MG63 (cell line): ENCODE data around the gene MTHFD1. TPM values are rescaled to one million over a fixed set of nuclear protein-coding genes. Genes with fewer than 3 reads are reported as not detected.
A peak's percentile ranks its signal among the peaks of the same experiment; 100 is the strongest.

Experiments
- DNase-seq: peaks from one replicate; pipeline ENCODE4 v3.0.0-alpha.2; 2020
- H3K27me3 ChIP-seq: fragments of 250-450 bp; sonication (Bioruptor Pico); 2 replicates; pipeline ENCODE4 v1.5.1; 2020; ENCODE audit warnings: mild to moderate bottlenecking, moderate library complexity
- H3K36me3 ChIP-seq: fragments of 250-450 bp; sonication (Bioruptor Pico); 2 replicates; pipeline ENCODE4 v1.5.1; 2020; ENCODE audit warnings: mild to moderate bottlenecking, moderate library complexity
- H3K4me3 ChIP-seq: fragments of 250-450 bp; sonication (Bioruptor Pico); 2 replicates; pipeline ENCODE4 v1.5.1; 2020; ENCODE audit warnings: mild to moderate bottlenecking, moderate library complexity
- H3K9me3 ChIP-seq: fragments of 250-450 bp; sonication (Bioruptor Pico); 2 replicates; pipeline ENCODE4 v1.5.1; 2020; ENCODE audit warnings: mild to moderate bottlenecking, moderate library complexity
- total RNA-seq: library from RNA; depleted of rRNA; stranded (reverse); fragments of >200 nt; shearing (Covaris generic); gene quantifications from 2 replicates; pipeline ENCODE4 v1.2.3, GENCODE V29; 2014; ENCODE audit warnings: low replicate concordance

The MTHFD1 gene
- total RNA-seq, 1 experiment from 2014 or later: 23.1 TPM

GRCh38 chr14:64423987-64424386 is 35.8 kb downstream of the MTHFD1 start:
- no peaks in the 10 kb centered on the region for H3K9me3 ChIP-seq
- no peak overlapping the region for H3K4me3 ChIP-seq
- peak; percentile 24 for DNase-seq
- H3K36me3 ChIP-seq: peaks cover 29% of the 10 kb centered on the region
- no peaks in the 10 kb centered on the region for H3K27me3 ChIP-seq

GRCh38 chr14:64434528-64434927 is 46.4 kb downstream of the MTHFD1 start:
- Histone ChIP-seq H3K4me3 (no peak overlapping the region), H3K27me3 (no peaks in the 10 kb centered on the region), H3K9me3 (no peaks in the 10 kb centered on the region), H3K36me3 (peaks cover 54% of the 10 kb centered on the region)
- no peak for DNase-seq

- H3K27me3 ChIP-seq: no peaks in the 10 kb centered on the region
- peak; percentile 2 for DNase-seq
- H3K4me3 ChIP-seq: no peak overlapping the region
- peaks cover 53% of the 10 kb centered on the region for H3K36me3 ChIP-seq
- no peaks in the 10 kb centered on the region for H3K9me3 ChIP-seq
Measured at GRCh38 chr14:64438181-64438841, 50.2 kb downstream of the MTHFD1 start.

GRCh38 chr14:64439141-64439540 is 51.0 kb downstream of the MTHFD1 start:
- DNase-seq: no peak
- no peaks in the 10 kb centered on the region for H3K9me3 ChIP-seq
- H3K36me3 ChIP-seq: peaks cover 53% of the 10 kb centered on the region
- H3K4me3 ChIP-seq: no peak overlapping the region
- H3K27me3 ChIP-seq: no peaks in the 10 kb centered on the region

- no peak overlapping the region for H3K4me3 ChIP-seq
- peaks cover 56% of the 10 kb centered on the region for H3K36me3 ChIP-seq
- no peak for DNase-seq
- H3K27me3 ChIP-seq: no peaks in the 10 kb centered on the region
- no peaks in the 10 kb centered on the region for H3K9me3 ChIP-seq
Measured at GRCh38 chr14:64440494-64440893, 52.3 kb downstream of the MTHFD1 start.

- Histone ChIP-seq H3K36me3 (peaks cover 46% of the 10 kb centered on the region), H3K27me3 (no peaks in the 10 kb centered on the region), H3K4me3 (no peak overlapping the region), H3K9me3 (no peaks in the 10 kb centered on the region)
- DNase-seq: no peak
Measured at GRCh38 chr14:64442300-64442988, 54.3 kb downstream of the MTHFD1 start.

- H3K27me3 ChIP-seq: no peaks in the 10 kb centered on the region
- H3K9me3 ChIP-seq: no peaks in the 10 kb centered on the region
- H3K4me3 ChIP-seq: no peak overlapping the region
- peaks cover 37% of the 10 kb centered on the region for H3K36me3 ChIP-seq
- DNase-seq: no peak
Measured at GRCh38 chr14:64444140-64444539, 56.0 kb downstream of the MTHFD1 start.

- no peaks in the 10 kb centered on the region for H3K9me3 ChIP-seq
- no peak for DNase-seq
- no peak overlapping the region for H3K4me3 ChIP-seq
- H3K36me3 ChIP-seq: peaks cover 36% of the 10 kb centered on the region
- H3K27me3 ChIP-seq: no peaks in the 10 kb centered on the region
Measured at GRCh38 chr14:64444984-64445845, 57.1 kb downstream of the MTHFD1 start.

GRCh38 chr14:64447876-64448670 is 59.9 kb downstream of the MTHFD1 start:
- DNase-seq: no peak
- H3K4me3 ChIP-seq: no peak overlapping the region
- no peaks in the 10 kb centered on the region for H3K9me3 ChIP-seq
- peaks cover 17% of the 10 kb centered on the region for H3K36me3 ChIP-seq
- H3K27me3 ChIP-seq: no peaks in the 10 kb centered on the region

GRCh38 chr14:64450255-64450654 is 62.1 kb downstream of the MTHFD1 start:
- Histone ChIP-seq H3K9me3 (no peaks in the 10 kb centered on the region), H3K36me3 (peaks cover 14% of the 10 kb centered on the region), H3K27me3 (no peaks in the 10 kb centered on the region), H3K4me3 (no peak overlapping the region)
- no peak for DNase-seq

GRCh38 chr14:64454671-64455070 is 66.5 kb downstream of the MTHFD1 start:
- no peak for DNase-seq
- H3K27me3 ChIP-seq: no peaks in the 10 kb centered on the region
- peaks cover 13% of the 10 kb centered on the region for H3K36me3 ChIP-seq
- no peaks in the 10 kb centered on the region for H3K9me3 ChIP-seq
- H3K4me3 ChIP-seq: no peak overlapping the region

GRCh38 chr14:64459405-64460136 is 71.4 kb downstream of the MTHFD1 start:
- Histone ChIP-seq H3K4me3 (no peak overlapping the region), H3K9me3 (no peaks in the 10 kb centered on the region), H3K27me3 (no peaks in the 10 kb centered on the region), H3K36me3 (peaks cover 13% of the 10 kb centered on the region)
- no peak for DNase-seq

GRCh38 chr14:64461221-64461620 is 73.1 kb downstream of the MTHFD1 start:
- no peaks in the 10 kb centered on the region for H3K27me3 ChIP-seq
- H3K36me3 ChIP-seq: peaks cover 6% of the 10 kb centered on the region
- DNase-seq: no peak
- no peaks in the 10 kb centered on the region for H3K9me3 ChIP-seq
- H3K4me3 ChIP-seq: no peak overlapping the region

- DNase-seq: no peak
- Histone ChIP-seq H3K4me3 (no peak overlapping the region), H3K36me3 (peaks cover 6% of the 10 kb centered on the region), H3K27me3 (no peaks in the 10 kb centered on the region), H3K9me3 (no peaks in the 10 kb centered on the region)
Measured at GRCh38 chr14:64463195-64463594, 75.0 kb downstream of the MTHFD1 start.

GRCh38 chr14:64463873-64464272 is 75.7 kb downstream of the MTHFD1 start:
- H3K36me3 ChIP-seq: peaks cover 6% of the 10 kb centered on the region; the same call in 1 of the 2 replicates
- H3K4me3 ChIP-seq: no peak overlapping the region
- DNase-seq: no peak
- H3K9me3 ChIP-seq: no peaks in the 10 kb centered on the region
- H3K27me3 ChIP-seq: no peaks in the 10 kb centered on the region

GRCh38 chr14:64464651-64465050 is 76.5 kb downstream of the MTHFD1 start:
- no peak for DNase-seq
- H3K4me3 ChIP-seq: peak overlapping the region; percentile 42
- H3K27me3 ChIP-seq: no peaks in the 10 kb centered on the region
- no peaks in the 10 kb centered on the region for H3K9me3 ChIP-seq
- H3K36me3 ChIP-seq: peaks cover under 1% of the 10 kb centered on the region; the same call in 1 of the 2 replicates
